Lower leg skin (tissue), 4 donors: ENCODE results near the gene CLEC16A. TPM values are rescaled to one million over a fixed set of nuclear protein-coding genes. Genes with fewer than 3 reads are reported as not detected.

ENCODE experiments used
- DNase-seq, 2 donors: peaks; one replicate each; pipeline ENCODE4 v3.0.0-alpha.2; 2019; ENCODE audit warnings: low spot score in 2 of 2
- H3K4me3 ChIP-seq: fragments of 200-600 bp; sonication (generic); 2 replicates; pipeline ENCODE4 v1.5.1; 2017; ENCODE audit warnings: mild to moderate bottlenecking, low read depth; ENCODE audit not compliant: poor library complexity, severe bottlenecking
- CTCF ChIP-seq, 3 donors: fragments of 450-650 bp; IDR thresholded peaks; one replicate each; pipeline ENCODE4 v1.5.1; 2016; ENCODE audit warnings: antibody characterized with exemption in 3 of 3, mild to moderate bottlenecking in 3 of 3, moderate library complexity in 2 of 3
- POLR2A ChIP-seq, 2 donors: fragments of 450-650 bp; IDR thresholded peaks; one replicate each; pipeline ENCODE4 v1.6.1; 2016 to 2017; ENCODE audit warnings: antibody characterized with exemption in 2 of 2, mild to moderate bottlenecking in 1 of 2, moderate library complexity in 1 of 2
- WGBS, 2 donors: methylation state at CpG; one replicate each; pipeline ENCODE4 v1.1.5; 2018; 5-methylcytosine and 5-hydroxymethylcytosine counted together
- intact Hi-C: fragments of 100-400 bp; cut with DNase I; formaldehyde crosslinking; loops from one replicate; pipeline ENCODE4 v1.15.0; 2023; ENCODE audit warnings: low total_unique reads
- total RNA-seq, 4 donors: library from RNA; depleted of rRNA; stranded (reverse); fragments of >200 nt; gene quantifications; one replicate each; pipeline ENCODE4 v1.1.0, GENCODE V29; 2016

The CLEC16A gene
- total RNA-seq, 4 donors from 2014 or later, result 26.8 to 30.0 (median 29.5) TPM

GRCh38 chr16:11015076-11015475, 70.7 kb downstream of the CLEC16A start:
- TF ChIP-seq POLR2A (IDR thresholded peaks at IDR 0.05) (no peak), CTCF (IDR thresholded peaks at IDR 0.05) (no peak)
- WGBS, 2 donors, result 86 to 90% methylated on average over 6 of the region's 6 CpGs
- no peak for DNase-seq
- no peak overlapping the region for H3K4me3 ChIP-seq
- intact Hi-C loops, result no loop called here

DNA sequence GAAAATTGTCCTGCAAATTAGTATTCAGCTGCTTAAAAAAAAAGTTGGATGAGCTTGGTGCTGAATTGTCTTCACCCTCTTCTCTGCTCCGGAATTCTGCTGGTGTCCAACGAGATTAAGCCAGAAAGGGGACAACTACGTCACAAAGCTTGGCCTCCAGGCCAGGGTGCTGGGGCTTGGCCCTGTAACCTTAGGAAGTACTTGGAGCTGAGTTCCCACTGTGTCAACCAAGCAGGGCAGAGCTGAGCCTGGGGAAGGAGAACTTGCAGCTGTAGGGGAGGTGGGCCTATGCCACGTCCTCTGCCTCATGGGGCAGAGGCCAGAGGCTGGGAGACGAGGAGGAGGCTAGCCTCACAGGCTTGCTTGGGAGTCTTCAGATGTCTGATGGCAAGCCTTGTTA, 71.2 kb downstream of the CLEC16A start:
- intact Hi-C loops, result no loop called here
- peak in 1 of 2 donors; percentile 58 for DNase-seq
- TF ChIP-seq POLR2A (IDR thresholded peaks at IDR 0.05) (no peak), CTCF (IDR thresholded peaks at IDR 0.05) (no peak)
- WGBS, 2 donors, result 88 to 93% methylated on average over 5 of the region's 5 CpGs
- H3K4me3 ChIP-seq, result no peak overlapping the region

DNA sequence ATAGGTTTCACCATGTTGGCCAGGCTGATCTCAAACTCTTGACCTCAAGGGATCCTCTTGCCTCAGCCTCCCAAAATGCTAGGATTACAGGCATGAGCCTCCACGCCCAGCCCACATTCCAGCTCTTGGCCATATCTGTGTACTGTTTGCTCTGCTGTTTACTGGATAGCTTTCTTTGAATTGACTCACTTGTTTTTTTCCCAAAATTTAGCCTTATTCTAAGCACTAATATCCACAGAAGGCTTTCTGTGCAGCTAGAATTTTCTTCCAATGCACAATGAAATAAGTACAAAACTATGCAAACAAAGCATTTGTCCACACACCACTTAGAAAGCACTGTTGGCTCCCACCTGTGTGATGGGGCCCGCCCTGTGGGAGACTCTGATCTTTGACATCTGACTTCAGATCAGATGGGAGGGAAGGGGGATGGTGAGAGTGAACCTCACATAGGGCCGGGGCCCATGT, 72.2 kb downstream of the CLEC16A start:
- TF ChIP-seq POLR2A (IDR thresholded peaks at IDR 0.05) (no peak), CTCF (IDR thresholded peaks at IDR 0.05) (no peak)
- WGBS, 2 donors, result 59 to 66% methylated on average over 3 of the region's 3 CpGs
- H3K4me3 ChIP-seq, result no peak overlapping the region
- intact Hi-C loops, result no loop called here
- DNase-seq, result peak in 1 of 2 donors; percentile 65

DNA sequence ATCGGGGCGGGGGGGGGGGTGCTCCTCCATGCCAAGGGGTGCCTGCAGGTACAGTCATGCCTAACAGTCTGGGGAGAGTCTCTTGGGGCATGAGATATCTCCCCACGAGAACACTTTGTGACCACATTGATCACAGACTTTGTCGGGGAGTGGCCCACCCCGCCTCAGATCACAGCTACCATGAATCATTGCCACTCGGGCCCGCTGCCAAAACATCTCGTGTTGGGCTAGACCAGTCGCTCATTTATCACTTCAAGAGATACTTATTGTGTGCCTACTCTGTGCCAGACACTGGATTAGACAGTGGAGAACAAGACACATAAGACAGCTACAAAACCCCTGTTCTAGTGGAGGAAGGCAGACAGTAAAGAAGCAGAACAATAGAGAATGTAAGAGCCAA, 72.6 kb downstream of the CLEC16A start:
- DNase-seq, result peak; percentile 89 to 98
- 9 to 37% methylated on average over 8 to 9 of the region's 9 CpGs for WGBS, 2 donors
- intact Hi-C loops, result no loop called here
- no peak overlapping the region for H3K4me3 ChIP-seq
- TF ChIP-seq POLR2A (IDR thresholded peaks at IDR 0.05) (no peak), CTCF (IDR thresholded peaks at IDR 0.05) (no peak)

- intact Hi-C loops, result no loop called here
- no peak for TF ChIP-seq POLR2A (IDR thresholded peaks at IDR 0.05)
- TF ChIP-seq CTCF (IDR thresholded peaks at IDR 0.05), result no peak
- WGBS, 2 donors, result 87% methylated on average over 2 of the region's 2 CpGs
- H3K4me3 ChIP-seq, result no peak overlapping the region
- DNase-seq, result no peak
Measured at GRCh38 chr16:11017499-11017898, 73.1 kb downstream of the CLEC16A start.

GRCh38 chr16:11020388-11020787, 76.0 kb downstream of the CLEC16A start:
- WGBS, 2 donors, result 48 to 77% methylated on average over 4 of the region's 4 CpGs
- peak in 1 of 2 donors; percentile 43 for DNase-seq
- TF ChIP-seq POLR2A (IDR thresholded peaks at IDR 0.05) (no peak), CTCF (IDR thresholded peaks at IDR 0.05) (no peak)
- intact Hi-C loops, result no loop called here
- no peak overlapping the region for H3K4me3 ChIP-seq
